Measurements from ENCODE around the gene PNCK.

DNA sequence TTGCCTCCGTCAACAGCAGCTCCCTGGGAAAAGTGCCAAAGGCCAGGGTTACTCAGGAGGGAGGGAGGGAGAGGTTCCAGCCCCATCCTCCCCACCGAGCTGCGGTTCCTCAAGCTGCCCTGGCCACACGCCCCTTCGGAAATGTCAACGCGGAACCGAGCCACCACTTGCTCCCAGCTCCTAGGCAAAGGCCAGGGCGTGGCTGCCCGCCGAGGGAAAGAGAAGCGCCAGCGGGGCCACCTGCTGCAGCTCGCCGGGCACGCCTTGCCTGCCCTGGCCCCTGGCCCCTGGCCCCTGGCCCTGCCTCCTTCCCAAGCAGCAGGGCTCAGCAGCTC lies 29.4 kb upstream of the PNCK start:
- no peak for TF ChIP-seq POLR2A (IDR thresholded peaks at IDR 0.05)
- TF ChIP-seq CTCF (IDR thresholded peaks at IDR 0.05): no peak

Data from adrenal gland (tissue), 5 donors.